Omental fat pad (tissue), 4 donors: ENCODE data around the gene MMP15. TPM values are rescaled to one million over a fixed set of nuclear protein-coding genes. Genes with fewer than 3 reads are reported as not detected.
"Not testable (repeated sequence)": the region's sequence is repeated elsewhere in the genome, so short reads cannot be mapped to it uniquely, and the experiment has no call there.

Experiments
- ATAC-seq: fragments of 150-250 bp; one replicate; pipeline ENCODE4 v1.9.1; 2016; ENCODE audit warnings: mild to moderate bottlenecking, moderate library complexity; ENCODE audit not compliant: low FRiP score
- DNase-seq: peaks from one replicate; pipeline ENCODE4 v3.0.0-alpha.2; 2019; ENCODE audit warnings: low spot score
- CTCF ChIP-seq, 3 donors: fragments of 450-650 bp; IDR thresholded peaks; one replicate each; pipeline ENCODE4 v1.5.1; 2016 to 2017; ENCODE audit warnings: antibody characterized with exemption in 3 of 3, mild to moderate bottlenecking in 3 of 3, moderate library complexity in 2 of 3
- total RNA-seq, 4 donors: library from RNA; depleted of rRNA; stranded (reverse); fragments of >200 nt; gene quantifications; one replicate each; pipeline ENCODE4 v1.1.0, GENCODE V29; 2016

The MMP15 gene
- total RNA-seq, 4 donors from 2014 or later = 5.5 to 15.2 (median 14.4) TPM

GRCh38 chr16:58062821-58063220 is 37.3 kb downstream of the MMP15 start:
- DNase-seq (no peak), ATAC-seq (no peak)
- TF ChIP-seq CTCF (IDR thresholded peaks at IDR 0.05) = no peak

DNA sequence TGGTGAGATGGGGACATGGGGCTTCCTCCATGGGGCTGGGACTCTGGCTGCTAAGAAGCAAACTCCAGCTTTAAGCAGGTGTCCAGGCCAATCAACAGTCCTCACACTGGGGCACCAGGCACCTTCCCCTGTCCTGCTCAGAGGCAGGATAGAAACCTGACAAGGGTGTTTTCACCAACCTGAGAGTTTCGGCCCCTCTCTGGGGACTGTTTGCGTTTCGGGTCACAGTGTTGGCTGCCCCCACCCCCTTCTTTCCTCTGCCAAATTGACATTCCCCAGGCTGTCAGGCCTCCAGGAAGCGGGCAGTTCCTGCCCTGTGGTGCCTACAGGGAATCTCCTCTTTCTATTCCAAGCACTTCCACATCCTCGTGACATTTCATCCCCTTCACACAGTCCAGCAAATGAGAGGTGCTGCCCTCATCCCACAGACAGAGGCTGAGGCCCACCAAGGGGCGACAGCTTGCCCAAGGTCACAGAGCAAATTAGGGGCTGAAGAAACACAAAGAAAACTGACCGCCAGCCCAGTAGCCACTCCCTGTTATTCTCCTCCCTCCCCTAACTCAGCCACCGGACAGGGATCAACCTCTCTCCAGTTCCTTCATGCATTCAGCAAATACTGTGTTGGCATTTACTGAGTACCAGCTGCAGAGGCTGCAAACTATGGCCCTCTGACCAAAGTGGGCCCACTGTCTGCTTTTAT is 38.0 kb downstream of the MMP15 start:
- no peak for TF ChIP-seq CTCF (IDR thresholded peaks at IDR 0.05)
- no peak for ATAC-seq
- DNase-seq = no peak

DNA sequence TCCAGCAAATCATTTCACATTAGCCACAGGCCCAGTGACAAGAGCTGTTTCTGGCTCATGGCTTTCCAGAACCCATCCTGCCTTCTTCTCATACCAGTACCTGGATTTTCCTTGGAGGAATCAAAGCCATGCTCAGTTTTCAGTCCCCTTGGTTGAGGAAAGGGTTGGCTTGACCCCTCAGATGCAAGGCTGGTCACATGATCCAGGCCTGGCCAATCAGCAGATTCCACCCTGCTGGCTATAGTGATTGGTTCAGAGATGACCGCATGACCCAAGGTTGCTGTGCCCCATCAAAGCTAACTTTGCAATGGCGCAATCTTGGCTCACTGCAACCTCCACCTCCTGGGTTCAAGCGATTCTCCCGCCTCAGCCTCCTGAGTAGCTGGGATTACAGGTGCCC is 45.0 kb downstream of the MMP15 start:
- no peak for DNase-seq
- TF ChIP-seq CTCF (IDR thresholded peaks at IDR 0.05) = no peak
- no peak for ATAC-seq

DNA sequence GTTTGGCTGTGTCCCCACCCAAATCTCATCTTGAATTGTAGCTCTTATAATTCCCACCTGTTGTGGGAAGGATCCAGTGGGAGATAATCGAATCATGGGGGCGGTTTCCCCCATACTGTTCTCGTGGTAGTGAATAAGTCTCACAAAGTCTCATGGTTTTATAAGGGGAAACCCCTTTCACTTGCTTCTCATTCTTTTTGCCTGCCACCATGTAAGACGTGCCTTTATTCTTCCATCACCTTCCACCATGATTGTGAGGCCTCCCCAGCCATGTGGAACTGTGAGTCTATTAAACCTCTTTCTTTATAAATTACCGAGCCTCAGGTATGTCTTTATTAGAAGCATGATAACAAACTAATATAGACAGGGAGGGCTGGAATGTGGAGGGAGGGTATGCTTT is 46.6 kb downstream of the MMP15 start:
- DNase-seq, ATAC-seq: not testable (repeated sequence)

DNA sequence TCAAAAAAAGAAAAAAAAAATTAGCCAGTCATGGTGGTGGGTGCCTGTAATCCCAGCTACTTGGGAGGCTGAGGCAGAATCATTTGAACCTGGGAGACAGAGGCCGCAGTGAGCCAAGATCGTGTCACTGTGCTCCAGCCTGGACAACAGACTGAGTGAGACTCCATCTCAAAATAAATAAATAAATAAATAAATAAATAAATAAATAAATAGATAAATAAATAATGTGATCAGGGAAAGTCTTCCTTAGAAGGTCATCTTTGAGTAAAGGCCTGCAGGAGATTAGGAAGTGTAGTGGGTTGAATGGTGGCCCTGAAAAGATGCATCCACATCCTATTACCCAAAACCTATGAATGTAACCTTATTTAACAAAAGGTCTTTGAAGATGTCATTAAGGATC is 47.5 kb downstream of the MMP15 start:
- DNase-seq, ATAC-seq: not testable (repeated sequence)

- no peak for TF ChIP-seq CTCF (IDR thresholded peaks at IDR 0.05)
- no peak for DNase-seq
- no peak for ATAC-seq
These were observed 49.1 kb downstream of the MMP15 start for GRCh38 chr16:58074657-58075056.

- TF ChIP-seq CTCF (IDR thresholded peaks at IDR 0.05) = no peak
- DNase-seq = no peak
These were observed 51.0 kb downstream of the MMP15 start for GRCh38 chr16:58076514-58076913.

DNA sequence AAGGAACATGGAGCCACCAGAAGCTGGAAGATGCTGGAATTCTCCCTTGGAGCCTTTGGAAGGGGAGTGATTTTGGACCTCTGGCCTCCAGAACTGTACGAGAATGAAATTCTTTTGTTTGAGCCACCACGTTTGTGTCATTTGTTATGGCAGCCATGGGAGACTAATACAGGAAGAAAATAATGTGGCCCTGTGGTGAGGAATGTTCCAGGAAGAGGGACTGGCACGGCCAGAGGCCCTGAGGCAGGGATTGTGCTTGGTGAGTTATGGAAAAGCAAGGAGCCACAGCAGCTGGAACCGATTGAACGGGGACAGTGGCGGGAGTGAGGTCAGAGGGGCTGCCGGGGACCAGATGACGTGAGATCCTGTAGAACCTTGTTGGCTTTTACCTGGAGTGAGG is 52.2 kb downstream of the MMP15 start:
- DNase-seq = no peak
- TF ChIP-seq CTCF (IDR thresholded peaks at IDR 0.05) = no peak
- no peak for ATAC-seq

More at GRCh38 chr16:58076514-58076913, 51.0 kb downstream of the MMP15 start:
- no peak for ATAC-seq

DNA sequence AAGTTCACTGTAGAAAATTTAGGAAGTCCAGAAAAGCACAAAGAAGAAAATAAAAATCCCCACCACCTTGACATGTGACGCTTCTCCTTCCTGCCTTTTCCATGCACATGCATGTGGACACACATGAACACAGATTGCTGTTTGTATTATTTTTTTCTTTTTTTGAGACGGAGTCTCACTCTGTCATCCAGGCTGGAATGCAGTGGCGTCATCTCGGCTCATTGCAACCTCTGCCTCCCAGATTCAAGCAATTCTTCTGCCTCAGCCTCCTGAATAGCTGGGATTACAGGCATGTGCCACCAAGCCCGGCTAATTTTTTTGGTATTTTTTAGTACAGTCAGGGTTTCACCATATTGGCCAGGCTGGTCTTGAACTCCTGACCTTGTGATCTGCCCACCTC is 55.1 kb downstream of the MMP15 start:
- ATAC-seq, DNase-seq: not testable (repeated sequence)
